ENCODE data around the gene PLEKHA7.
A peak's percentile ranks its signal among the peaks of the same experiment; 100 is the strongest.
"Not testable (repeated sequence)": the region's sequence is repeated elsewhere in the genome, so short reads cannot be mapped to it uniquely, and the experiment has no call there.

The PLEKHA7 gene

DNA sequence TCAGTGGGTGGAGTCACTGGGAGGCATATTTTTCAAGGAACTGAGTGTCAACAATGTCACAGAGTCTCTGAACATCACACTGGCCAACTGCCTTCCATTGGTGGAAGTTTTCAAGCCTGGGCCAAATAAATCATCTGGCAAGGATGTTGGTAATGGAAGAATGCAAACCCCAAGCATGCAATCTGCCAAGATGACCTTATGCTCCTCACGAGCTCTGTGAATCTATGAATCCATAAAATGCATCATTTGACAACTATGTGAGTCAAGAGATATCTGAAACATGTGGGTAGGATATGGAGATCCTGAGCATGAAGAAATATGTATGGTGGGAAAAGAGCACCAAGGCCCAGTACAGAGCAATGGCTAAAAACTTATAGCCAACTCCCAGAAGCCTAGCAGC is 122.2 kb downstream of the PLEKHA7 start:
- Mint-ChIP-seq H3K27ac (no peak overlapping the region), H3K27me3 (no peaks in the 10 kb centered on the region), H3K36me3 (ENCODE audit: low read depth) (no peaks in the 10 kb centered on the region), H3K9me3 (peaks cover 9% of the 10 kb centered on the region), H3K4me1 (ENCODE audit: low read depth) (no peaks in the 10 kb centered on the region), H3K4me3 (no peak overlapping the region)
- intact Hi-C loops (cut with micrococcal nuclease), result no loop called here

GRCh38 chr11:16891165-16891564 is 123.0 kb downstream of the PLEKHA7 start:
- Mint-ChIP-seq H3K27ac (no peak overlapping the region), H3K4me3 (no peak overlapping the region), H3K36me3 (ENCODE audit: low read depth) (no peaks in the 10 kb centered on the region), H3K9me3 (peaks cover 9% of the 10 kb centered on the region), H3K27me3 (no peaks in the 10 kb centered on the region), H3K4me1 (ENCODE audit: low read depth) (no peaks in the 10 kb centered on the region)
- intact Hi-C loops (cut with micrococcal nuclease), result no loop called here

DNA sequence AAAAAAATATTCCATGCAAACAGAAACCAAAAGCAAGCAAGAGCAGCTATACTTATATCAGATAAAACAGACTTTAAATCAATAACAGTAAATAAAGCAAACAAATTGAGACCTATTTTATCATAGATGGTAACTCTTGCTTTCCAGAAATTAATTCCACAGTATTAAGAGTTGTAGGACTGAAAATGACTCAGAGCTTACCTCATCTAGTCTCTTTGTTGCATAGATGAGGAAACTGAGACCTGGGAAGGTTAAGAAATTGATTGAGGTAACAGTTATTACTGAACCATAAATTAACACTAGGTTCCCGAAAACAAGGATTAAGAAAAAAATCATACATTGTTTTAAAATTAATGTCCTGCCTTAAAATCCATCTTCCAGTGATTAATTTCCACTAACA is 123.8 kb downstream of the PLEKHA7 start:
- Mint-ChIP-seq H3K27ac (no peak overlapping the region), H3K4me1 (ENCODE audit: low read depth) (no peaks in the 10 kb centered on the region), H3K9me3 (peaks cover 9% of the 10 kb centered on the region), H3K27me3 (no peaks in the 10 kb centered on the region), H3K4me3 (no peak overlapping the region), H3K36me3 (ENCODE audit: low read depth) (no peaks in the 10 kb centered on the region)
- intact Hi-C loops (cut with micrococcal nuclease), result no loop called here

- intact Hi-C loops (cut with micrococcal nuclease), result no loop called here
- peaks cover 9% of the 10 kb centered on the region for H3K9me3 Mint-ChIP-seq
- no peak overlapping the region for H3K27ac Mint-ChIP-seq
- H3K27me3 Mint-ChIP-seq, result no peaks in the 10 kb centered on the region
- H3K4me3 Mint-ChIP-seq, result no peak overlapping the region
- no peaks in the 10 kb centered on the region for H3K36me3 Mint-ChIP-seq (ENCODE audit: low read depth)
- H3K4me1 Mint-ChIP-seq (ENCODE audit: low read depth), result no peaks in the 10 kb centered on the region
Observed at GRCh38 chr11:16889905-16890304, 124.3 kb downstream of the PLEKHA7 start.

- H3K27ac Mint-ChIP-seq; H3K27me3 Mint-ChIP-seq; H3K4me1 Mint-ChIP-seq (ENCODE audit: low read depth); intact Hi-C loops (cut with micrococcal nuclease); H3K4me3 Mint-ChIP-seq; H3K9me3 Mint-ChIP-seq; H3K36me3 Mint-ChIP-seq (ENCODE audit: low read depth): not testable (repeated sequence)
Observed at GRCh38 chr11:16889010-16889409, 125.2 kb downstream of the PLEKHA7 start.

DNA sequence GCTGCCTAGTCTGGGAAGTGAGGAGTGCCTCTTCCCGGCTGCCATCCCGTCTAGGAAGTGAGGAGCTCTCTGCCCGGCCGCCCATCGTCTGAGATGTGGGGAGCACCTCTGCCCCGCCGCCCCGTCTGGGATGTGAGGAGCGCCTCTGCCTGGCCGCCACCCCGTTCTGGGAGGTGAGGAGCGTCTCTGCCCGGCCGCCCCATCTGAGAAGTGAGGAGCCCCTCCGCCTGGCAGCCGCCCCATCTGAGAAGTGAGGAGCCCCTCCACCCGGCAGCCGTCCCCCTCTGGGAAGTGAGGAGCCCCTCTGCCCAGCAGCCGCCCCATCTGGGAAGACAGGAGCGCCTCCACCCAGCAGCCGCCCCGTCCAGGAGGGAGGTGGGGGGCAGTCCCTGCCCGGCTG is 126.3 kb downstream of the PLEKHA7 start:
- H3K27ac Mint-ChIP-seq; H3K36me3 Mint-ChIP-seq (ENCODE audit: low read depth); H3K4me1 Mint-ChIP-seq (ENCODE audit: low read depth); H3K9me3 Mint-ChIP-seq; intact Hi-C loops (cut with micrococcal nuclease); H3K27me3 Mint-ChIP-seq; H3K4me3 Mint-ChIP-seq: not testable (repeated sequence)

GRCh38 chr11:16883174-16883573 is 131.0 kb downstream of the PLEKHA7 start:
- peaks cover 12% of the 10 kb centered on the region for H3K4me1 Mint-ChIP-seq (ENCODE audit: low read depth)
- H3K36me3 Mint-ChIP-seq (ENCODE audit: low read depth), result no peaks in the 10 kb centered on the region
- no peak overlapping the region for H3K27ac Mint-ChIP-seq
- H3K4me3 Mint-ChIP-seq, result no peak overlapping the region
- intact Hi-C loops (cut with micrococcal nuclease), result loop anchor here (1.0 to 2.0 kb wide), 2 partner anchors 62 to 98 kb away; no protein-coding TSS in a partner anchor
- no peaks in the 10 kb centered on the region for H3K9me3 Mint-ChIP-seq
- no peaks in the 10 kb centered on the region for H3K27me3 Mint-ChIP-seq

DNA sequence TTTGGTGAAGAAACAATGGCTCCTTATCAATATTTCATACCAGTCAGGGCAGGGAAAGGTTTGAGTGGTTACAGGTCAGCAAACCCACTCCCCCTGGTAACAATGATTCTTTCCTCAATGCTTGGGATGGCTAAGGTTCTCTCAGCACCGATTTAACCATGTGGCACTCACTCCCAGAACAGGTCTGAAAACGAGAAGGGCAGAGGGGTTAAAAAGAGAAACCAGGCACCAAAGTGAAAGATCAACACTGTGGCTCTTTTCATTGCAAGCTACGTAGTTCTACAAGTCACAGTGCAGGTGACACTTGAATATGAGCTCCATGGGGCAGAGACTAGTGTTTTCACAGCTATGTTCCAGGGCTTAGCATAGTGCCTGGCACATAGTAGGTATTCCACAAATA is 132.4 kb downstream of the PLEKHA7 start:
- H3K4me3 Mint-ChIP-seq, result no peak overlapping the region
- intact Hi-C loops (cut with micrococcal nuclease), result loop anchor here (2.0 kb wide), 1 partner anchor 61 kb away; no protein-coding TSS in a partner anchor
- H3K27me3 Mint-ChIP-seq, result no peaks in the 10 kb centered on the region
- H3K36me3 Mint-ChIP-seq (ENCODE audit: low read depth), result no peaks in the 10 kb centered on the region
- H3K27ac Mint-ChIP-seq, result peak overlapping the region; percentile 31
- H3K9me3 Mint-ChIP-seq, result no peaks in the 10 kb centered on the region
- peaks cover 12% of the 10 kb centered on the region for H3K4me1 Mint-ChIP-seq (ENCODE audit: low read depth)

- H3K27ac Mint-ChIP-seq, result peak overlapping the region; percentile 31
- peaks cover 12% of the 10 kb centered on the region for H3K4me1 Mint-ChIP-seq (ENCODE audit: low read depth)
- no peak overlapping the region for H3K4me3 Mint-ChIP-seq
- intact Hi-C loops (cut with micrococcal nuclease), result no loop called here
- no peaks in the 10 kb centered on the region for H3K9me3 Mint-ChIP-seq
- no peaks in the 10 kb centered on the region for H3K36me3 Mint-ChIP-seq (ENCODE audit: low read depth)
- H3K27me3 Mint-ChIP-seq, result no peaks in the 10 kb centered on the region
Observed at GRCh38 chr11:16881074-16881709, 133.0 kb downstream of the PLEKHA7 start.

GRCh38 chr11:16880184-16880801 is 133.9 kb downstream of the PLEKHA7 start:
- intact Hi-C loops (cut with micrococcal nuclease), result no loop called here

GRCh38 chr11:16879690-16880089 is 134.5 kb downstream of the PLEKHA7 start:
- Mint-ChIP-seq H3K4me3 (no peak overlapping the region), H3K4me1 (ENCODE audit: low read depth) (peaks cover 12% of the 10 kb centered on the region), H3K36me3 (ENCODE audit: low read depth) (no peaks in the 10 kb centered on the region), H3K27ac (no peak overlapping the region), H3K27me3 (no peaks in the 10 kb centered on the region), H3K9me3 (no peaks in the 10 kb centered on the region)
- intact Hi-C loops (cut with micrococcal nuclease), result no loop called here

More at GRCh38 chr11:16880184-16880801, 133.9 kb downstream of the PLEKHA7 start:
- H3K27ac Mint-ChIP-seq, result no peak overlapping the region
- H3K27me3 Mint-ChIP-seq, result no peaks in the 10 kb centered on the region
- no peaks in the 10 kb centered on the region for H3K36me3 Mint-ChIP-seq (ENCODE audit: low read depth)
- no peaks in the 10 kb centered on the region for H3K9me3 Mint-ChIP-seq
- no peak overlapping the region for H3K4me3 Mint-ChIP-seq
- peaks cover 12% of the 10 kb centered on the region for H3K4me1 Mint-ChIP-seq (ENCODE audit: low read depth)

DNA sequence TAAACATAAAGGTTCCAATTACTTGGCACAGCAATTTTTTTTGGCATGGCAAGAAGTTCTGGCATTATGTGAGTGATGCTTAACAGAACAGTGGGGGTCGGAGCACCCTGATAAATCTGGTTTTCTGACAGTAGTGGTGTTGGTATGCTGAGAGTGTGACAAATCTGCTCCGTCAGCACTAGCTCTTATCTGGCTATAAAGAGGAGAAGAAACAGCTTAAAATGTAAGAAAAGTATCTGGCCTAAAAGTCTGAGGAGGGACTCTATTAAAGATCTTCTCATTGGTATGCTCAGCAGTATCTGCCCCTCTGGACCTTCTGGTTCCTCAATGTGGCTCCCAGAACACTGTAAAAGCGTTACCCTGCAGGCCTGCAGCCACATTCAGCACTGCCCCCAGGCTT is 137.4 kb downstream of the PLEKHA7 start:
- H3K27ac Mint-ChIP-seq, result no peak overlapping the region
- intact Hi-C loops (cut with micrococcal nuclease), result no loop called here
- H3K4me1 Mint-ChIP-seq (ENCODE audit: low read depth), result peaks cover 4% of the 10 kb centered on the region

DNA sequence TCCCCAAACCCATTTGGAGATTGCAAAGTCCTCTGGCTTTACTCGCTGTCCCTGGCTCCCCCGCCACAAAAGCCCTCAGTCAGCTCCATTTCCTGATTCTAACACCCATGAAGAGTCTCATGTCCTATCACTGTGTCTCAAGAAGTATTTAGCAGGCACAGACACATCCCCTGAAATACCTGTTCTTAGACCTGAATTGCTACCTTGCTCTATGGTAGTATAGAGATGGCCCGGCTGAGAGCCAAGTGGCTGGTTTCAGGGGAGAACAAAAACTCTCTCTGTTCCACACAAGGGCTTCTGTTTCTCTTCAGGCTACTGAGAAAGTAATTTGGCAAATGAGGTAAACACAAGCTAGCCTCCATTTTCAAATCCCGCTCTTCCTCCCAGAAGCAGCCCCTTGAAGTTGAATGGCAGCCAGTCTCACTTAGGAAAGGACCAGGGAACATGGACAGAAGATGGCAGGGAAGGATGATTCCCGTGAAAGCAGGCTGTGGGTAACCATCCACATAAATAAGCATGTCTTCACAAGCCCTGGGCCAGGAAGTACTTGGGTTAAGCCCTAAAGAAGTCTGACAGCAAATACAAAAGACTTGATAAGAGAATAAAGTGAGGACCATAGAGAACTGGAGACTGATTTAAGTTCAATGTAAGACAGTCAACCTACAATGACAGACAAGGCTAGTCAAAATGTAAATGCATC is 138.0 kb downstream of the PLEKHA7 start:
- no peak overlapping the region for H3K4me3 Mint-ChIP-seq

More for the DNA sequence above, 137.4 kb downstream of the PLEKHA7 start:
- Mint-ChIP-seq H3K36me3 (ENCODE audit: low read depth) (no peaks in the 10 kb centered on the region), H3K4me3 (no peak overlapping the region), H3K27me3 (no peaks in the 10 kb centered on the region), H3K9me3 (no peaks in the 10 kb centered on the region)

DNA sequence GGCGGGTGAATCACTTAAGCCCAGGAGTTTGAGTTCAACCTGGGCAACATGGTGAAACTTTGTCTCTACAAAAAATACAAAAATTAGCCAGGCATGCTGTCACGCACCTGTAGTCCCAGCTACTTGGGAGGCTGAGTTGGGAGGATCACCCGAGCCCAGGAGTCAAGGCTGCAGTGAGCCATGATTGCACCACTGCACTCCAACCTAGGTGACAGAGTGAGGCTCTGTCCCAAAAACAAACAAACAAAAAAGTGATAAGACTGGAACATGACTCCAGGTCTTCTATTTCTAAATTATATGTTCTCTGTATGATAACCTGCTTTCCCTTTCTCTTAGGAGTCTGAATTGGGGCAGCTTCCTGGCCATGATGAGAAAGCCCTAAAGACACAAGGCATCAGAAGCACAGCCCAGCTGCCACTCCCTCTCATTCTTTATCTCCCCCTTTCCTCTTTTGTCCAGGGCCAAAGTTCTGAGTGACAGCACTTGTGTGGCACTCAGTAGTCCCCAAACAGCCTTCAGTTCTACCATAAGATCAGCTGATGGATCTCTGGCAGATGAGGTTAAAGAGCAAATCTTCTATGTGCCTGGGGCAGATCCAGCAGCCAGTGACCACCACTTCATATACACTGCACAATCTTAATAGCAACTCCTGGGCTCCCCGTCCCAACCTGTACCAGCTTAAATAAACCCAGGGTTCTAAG is 139.8 kb downstream of the PLEKHA7 start:
- H3K4me3 Mint-ChIP-seq, result no peak overlapping the region
- H3K9me3 Mint-ChIP-seq, result no peaks in the 10 kb centered on the region
- intact Hi-C loops (cut with micrococcal nuclease), result no loop called here
- no peak overlapping the region for H3K27ac Mint-ChIP-seq
- H3K36me3 Mint-ChIP-seq (ENCODE audit: low read depth), result no peaks in the 10 kb centered on the region
- no peaks in the 10 kb centered on the region for H3K27me3 Mint-ChIP-seq
- H3K4me1 Mint-ChIP-seq (ENCODE audit: low read depth), result no peaks in the 10 kb centered on the region

More for the DNA sequence above, 138.0 kb downstream of the PLEKHA7 start:
- no peaks in the 10 kb centered on the region for H3K36me3 Mint-ChIP-seq (ENCODE audit: low read depth)
- H3K4me1 Mint-ChIP-seq (ENCODE audit: low read depth), result peaks cover 1% of the 10 kb centered on the region
- H3K27me3 Mint-ChIP-seq, result no peaks in the 10 kb centered on the region
- no peak overlapping the region for H3K27ac Mint-ChIP-seq
- H3K9me3 Mint-ChIP-seq, result no peaks in the 10 kb centered on the region
- intact Hi-C loops (cut with micrococcal nuclease), result no loop called here
